Astrocyte (in vitro differentiated cells and primary cell): Measurements from ENCODE around the gene AMOTL2. TPM values are rescaled to one million over a fixed set of nuclear protein-coding genes. Genes with fewer than 3 reads are reported as not detected.

Source experiments
- DNase-seq: peaks from one replicate; pipeline ENCODE4 v3.0.0-alpha.2; 2010; ENCODE audit warnings: low read depth
- FAIRE-seq: peaks from 2 replicates; lab custom pipeline; 2011; peaks lifted over from hg19 to GRCh38; lab: Jason Lieb, UNC
- H2AFZ ChIP-seq: 2 replicates; pipeline ENCODE4 v1.6.0; 2012; ENCODE audit warnings: low read depth, low read length, inconsistent platforms
- H3K27ac ChIP-seq: 2 replicates; pipeline ENCODE4 v1.5.1; 2011; ENCODE audit warnings: low read depth, low read length, inconsistent platforms
- H3K27me3 ChIP-seq: 2 replicates; pipeline ENCODE4 v1.6.0; 2011; ENCODE audit warnings: low read length, inconsistent platforms; ENCODE audit not compliant: insufficient read depth
- H3K36me3 ChIP-seq: 2 replicates; pipeline ENCODE4 v1.5.1; 2011; ENCODE audit warnings: low read length, inconsistent platforms; ENCODE audit not compliant: insufficient read depth
- H3K4me1 ChIP-seq: 2 replicates; pipeline ENCODE4 v1.5.1; 2011; ENCODE audit warnings: low read length, inconsistent platforms; ENCODE audit not compliant: insufficient read depth
- H3K4me2 ChIP-seq: 2 replicates; pipeline ENCODE4 v1.6.0; 2012; ENCODE audit warnings: low read length, inconsistent platforms
- H3K4me3 ChIP-seq: 2 replicates; pipeline ENCODE4 v1.5.1; 2011; ENCODE audit warnings: low read depth, mild to moderate bottlenecking, low read length, inconsistent platforms; ENCODE audit not compliant: insufficient read depth
- H3K79me2 ChIP-seq: 2 replicates; pipeline ENCODE4 v1.6.0; 2012; ENCODE audit warnings: mild to moderate bottlenecking, low read length, inconsistent platforms; ENCODE audit not compliant: insufficient read depth
- H3K9ac ChIP-seq: 2 replicates; pipeline ENCODE4 v1.6.0; 2012; ENCODE audit warnings: mild to moderate bottlenecking, low read length, inconsistent platforms
- H3K9me3 ChIP-seq: 2 replicates; pipeline ENCODE4 v1.5.1; 2012; ENCODE audit warnings: low read depth, mild to moderate bottlenecking, low read length, inconsistent platforms; ENCODE audit not compliant: insufficient read depth
- H4K20me1 ChIP-seq: 2 replicates; pipeline ENCODE4 v1.6.0; 2012; ENCODE audit warnings: low read length, inconsistent platforms; ENCODE audit not compliant: insufficient read depth
- H3K27ac Mint-ChIP-seq: one replicate; pipeline ENCODE4 v1.8.0; 2021; ENCODE audit warnings: mild to moderate bottlenecking, mixed read lengths; ENCODE audit not compliant: unreplicated experiment
- H3K27me3 Mint-ChIP-seq: one replicate; pipeline ENCODE4 v1.8.0; 2021; ENCODE audit warnings: low read depth, mixed read lengths; ENCODE audit not compliant: unreplicated experiment
- H3K36me3 Mint-ChIP-seq: one replicate; pipeline ENCODE4 v1.8.0; 2021; ENCODE audit warnings: low read depth, mixed read lengths; ENCODE audit not compliant: unreplicated experiment
- H3K4me1 Mint-ChIP-seq: one replicate; pipeline ENCODE4 v1.8.0; 2021; ENCODE audit warnings: low read depth, mixed read lengths; ENCODE audit not compliant: unreplicated experiment
- H3K4me3 Mint-ChIP-seq: one replicate; pipeline ENCODE4 v1.8.0; 2021; ENCODE audit warnings: mild to moderate bottlenecking, moderate library complexity, mixed read lengths; ENCODE audit not compliant: unreplicated experiment
- H3K9me3 Mint-ChIP-seq: one replicate; pipeline ENCODE4 v1.8.0; 2021; ENCODE audit warnings: mild to moderate bottlenecking, mixed read lengths; ENCODE audit not compliant: unreplicated experiment
- CTCF ChIP-seq: IDR thresholded peaks from 2 replicates; pipeline ENCODE4 v1.5.1; 2011; ENCODE audit warnings: low read depth, mild to moderate bottlenecking, inconsistent platforms, low read length, moderate library complexity; ENCODE audit not compliant: insufficient read depth
- EZH2 ChIP-seq: IDR thresholded peaks from 2 replicates; pipeline ENCODE4 v1.6.1; 2012; ENCODE audit warnings: mild to moderate bottlenecking, low read length, inconsistent platforms; ENCODE audit not compliant: insufficient read depth
- total RNA-seq: library from RNA; stranded (reverse); gene quantifications from 2 replicates; pipeline ENCODE4 v1.2.1, GENCODE V29; 2021

AMOTL2 gene
- total RNA-seq, 1 donor from 2014 or later = 197 TPM

- H3K4me1 ChIP-seq = no peaks in the 10 kb centered on the region
- Mint-ChIP-seq H3K9me3 (peaks cover 4% of the 10 kb centered on the region), H3K27me3 (peaks cover 23% of the 10 kb centered on the region), H3K27ac (no peak overlapping the region), H3K36me3 (peaks cover 4% of the 10 kb centered on the region), H3K4me1 (no peaks in the 10 kb centered on the region), H3K4me3 (no peak overlapping the region)
- no peaks in the 10 kb centered on the region for H3K9me3 ChIP-seq
- DNase-seq (no peak), FAIRE-seq (no peak)
- TF ChIP-seq EZH2 (no peak), CTCF (no peak)
- H3K27me3 ChIP-seq = no peaks in the 10 kb centered on the region
- H3K79me2 ChIP-seq = no peaks in the 10 kb centered on the region
- H2AFZ ChIP-seq = no peak overlapping the region
- no peaks in the 10 kb centered on the region for H4K20me1 ChIP-seq
- H3K4me3 ChIP-seq = no peak overlapping the region
- no peak overlapping the region for H3K9ac ChIP-seq
- H3K27ac ChIP-seq = no peak overlapping the region
- H3K4me2 ChIP-seq = no peak overlapping the region
- H3K36me3 ChIP-seq = no peaks in the 10 kb centered on the region
These were observed 20.9 kb upstream of the AMOTL2 start for GRCh38 chr3:134395103-134395502.

GRCh38 chr3:134394380-134394779, 20.1 kb upstream of the AMOTL2 start:
- DNase-seq (no peak), FAIRE-seq (no peak)
- H3K9ac ChIP-seq = no peak overlapping the region
- H3K27ac ChIP-seq = no peak overlapping the region
- no peaks in the 10 kb centered on the region for H3K27me3 ChIP-seq
- H2AFZ ChIP-seq = no peak overlapping the region
- peaks cover 3% of the 10 kb centered on the region for H3K9me3 ChIP-seq
- Mint-ChIP-seq H3K36me3 (peaks cover 6% of the 10 kb centered on the region), H3K27ac (no peak overlapping the region), H3K9me3 (peaks cover 5% of the 10 kb centered on the region), H3K27me3 (peaks cover 25% of the 10 kb centered on the region), H3K4me1 (no peaks in the 10 kb centered on the region), H3K4me3 (no peak overlapping the region)
- no peak overlapping the region for H3K4me3 ChIP-seq
- no peak overlapping the region for H3K4me2 ChIP-seq
- no peaks in the 10 kb centered on the region for H4K20me1 ChIP-seq
- no peak for TF ChIP-seq CTCF
- no peak for TF ChIP-seq EZH2
- no peaks in the 10 kb centered on the region for H3K36me3 ChIP-seq
- no peaks in the 10 kb centered on the region for H3K79me2 ChIP-seq
- H3K4me1 ChIP-seq = no peaks in the 10 kb centered on the region

- Mint-ChIP-seq H3K36me3 (peaks cover 6% of the 10 kb centered on the region), H3K4me3 (no peak overlapping the region), H3K27ac (no peak overlapping the region), H3K9me3 (peaks cover 12% of the 10 kb centered on the region), H3K27me3 (peaks cover 33% of the 10 kb centered on the region), H3K4me1 (no peaks in the 10 kb centered on the region)
- no peaks in the 10 kb centered on the region for H3K36me3 ChIP-seq
- H3K9ac ChIP-seq = no peak overlapping the region
- H4K20me1 ChIP-seq = no peaks in the 10 kb centered on the region
- H3K4me2 ChIP-seq = no peak overlapping the region
- peaks cover 3% of the 10 kb centered on the region for H3K9me3 ChIP-seq
- H3K27ac ChIP-seq = no peak overlapping the region
- no peak overlapping the region for H3K4me3 ChIP-seq
- no peak overlapping the region for H2AFZ ChIP-seq
- DNase-seq (no peak), FAIRE-seq (no peak)
- no peaks in the 10 kb centered on the region for H3K27me3 ChIP-seq
- H3K4me1 ChIP-seq = no peaks in the 10 kb centered on the region
- H3K79me2 ChIP-seq = no peaks in the 10 kb centered on the region
- TF ChIP-seq CTCF = no peak
- no peak for TF ChIP-seq EZH2
These were observed 18.8 kb upstream of the AMOTL2 start for GRCh38 chr3:134393074-134393473.
